Spleen (tissue), 11 donors: ENCODE results near the gene WDR1. TPM values are rescaled to one million over a fixed set of nuclear protein-coding genes. Genes with fewer than 3 reads are reported as not detected.

Experiments
- DNase-seq: peaks from one replicate; pipeline ENCODE4 v3.0.0-alpha.2; 2020
- H3K27ac ChIP-seq, 8 donors: fragments of 200-600 bp; sonication (generic) in 7 of 8; 1 replicate in 4 of 8; 2 replicates in 4 of 8; pipeline versions ENCODE4 v1.5.0 to v1.8.0; 2016 to 2021; ENCODE audit warnings: inconsistent platforms in 4 of 8, mild to moderate bottlenecking in 4 of 8, moderate library complexity in 1 of 8
- H3K27me3 ChIP-seq, 7 donors: fragments of 200-600 bp; sonication (generic) in 6 of 7; replicated peaks in 1 of 7; 1 replicate in 4 of 7; 2 replicates in 3 of 7; pipeline versions ENCODE4 v1.5.0 to v1.8.0; 2016 to 2021; ENCODE audit warnings: inconsistent platforms in 3 of 7, mild to moderate bottlenecking in 1 of 7
- H3K36me3 ChIP-seq, 6 donors: fragments of 200-600 bp; sonication (generic) in 5 of 6; 1 replicate in 4 of 6; 2 replicates in 2 of 6; pipeline versions ENCODE4 v1.5.0 to v1.8.0; 2016 to 2021; ENCODE audit warnings: inconsistent platforms in 2 of 6
- H3K4me1 ChIP-seq, 6 donors: fragments of 200-600 bp; sonication (generic) in 5 of 6; 1 replicate in 3 of 6; 2 replicates in 3 of 6; pipeline versions ENCODE4 v1.5.0 to v1.8.0; 2016 to 2021; ENCODE audit warnings: inconsistent platforms in 3 of 6
- H3K4me3 ChIP-seq, 8 donors: fragments of 200-600 bp; sonication (generic) in 7 of 8; 1 replicate in 4 of 8; 2 replicates in 4 of 8; pipeline versions ENCODE4 v1.5.0 to v1.8.0; 2016 to 2021; ENCODE audit warnings: inconsistent platforms in 4 of 8, mild to moderate bottlenecking in 4 of 8, moderate library complexity in 2 of 8
- H3K9me3 ChIP-seq, 8 donors: fragments of 200-600 bp; sonication (generic) in 7 of 8; 1 replicate in 4 of 8; 2 replicates in 4 of 8; pipeline versions ENCODE4 v1.5.0 to v1.8.0; 2016 to 2021; ENCODE audit warnings: inconsistent platforms in 4 of 8
- POLR2A ChIP-seq, 3 donors: fragments of 450-650 bp; IDR thresholded peaks; one replicate each; pipeline ENCODE4 v1.5.1; 2017; ENCODE audit warnings: antibody characterized with exemption in 3 of 3, mild to moderate bottlenecking in 1 of 3
- POLR2AphosphoS5 ChIP-seq, 3 donors: sonication (generic); formaldehyde crosslinking; IDR thresholded peaks; one replicate each; pipeline ENCODE4 v1.5.1; 2017; ENCODE audit warnings: antibody characterized with exemption in 3 of 3
- WGBS, 5 donors: extraction: QIAGEN DNeasy Blood & Tissue Kit in 3 of 5; methylation state at CpG; one replicate each; pipeline versions ENCODE4 v1.1.5 to v1.1.7; 2013 to 2018; 5-methylcytosine and 5-hydroxymethylcytosine counted together
- intact Hi-C: fragments of 100-400 bp; cut with DNase I; formaldehyde crosslinking; loops from one replicate; pipeline ENCODE4 v1.15.0; 2023; ENCODE audit warnings: low total_unique reads
- polyA plus RNA-seq, 3 donors: library from polyadenylated mRNA; stranded (reverse); fragments of 200-250 nt; gene quantifications; one replicate each; pipeline ENCODE4 v1.2.1, GENCODE V29; 2013
- total RNA-seq, 7 donors: library from RNA; depleted of rRNA in 3 of 7; stranded (reverse); fragments of >200 nt in 3 of 7; fragmentation: NEBNext Ultra II Directional in 4 of 7; extraction: Animal tissue kit (Norgen Biotek cat#: 25700) in 4 of 7; gene quantifications; one replicate each; pipeline versions ENCODE4 v1.1.0 to v1.2.1, GENCODE V29; 2016 to 2021
- TF ChIP-seq, protein P1 (sequence below), 11 experiments: fragments of 200-600 bp in 7 of 11; fragments of 450-650 bp in 4 of 11; sonication (generic) in 4 of 11; IDR thresholded peaks in 8 of 11; conservative IDR thresholded peaks in 3 of 11; 1 replicate in 7 of 11; 2 replicates in 4 of 11; pipeline versions ENCODE4 v1.4.0 to v1.8.0; 2016 to 2021; ENCODE audit warnings: antibody characterized with exemption in 11 of 11, inconsistent platforms in 4 of 11, mild to moderate bottlenecking in 1 of 11
- donor health status: healthy with polysubstance abuse.
- donor health status: DM: no; HTN: no; CAD: no; lungs with moderate emphysema.
- donor health status: DM: no; HTN: no; CAD: no.
- donor health status: Bipolar disorder and iron deficiency.
- donor health status: healthy.
- donor health status: DM: no; HTN: no; CAD: no.
- donor health status: DM: yes; HTN: yes; CAD: no.

WDR1 gene
- total and polyA plus RNA-seq, 10 donors, result 56.6 to 377 (median 147) TPM

DNA sequence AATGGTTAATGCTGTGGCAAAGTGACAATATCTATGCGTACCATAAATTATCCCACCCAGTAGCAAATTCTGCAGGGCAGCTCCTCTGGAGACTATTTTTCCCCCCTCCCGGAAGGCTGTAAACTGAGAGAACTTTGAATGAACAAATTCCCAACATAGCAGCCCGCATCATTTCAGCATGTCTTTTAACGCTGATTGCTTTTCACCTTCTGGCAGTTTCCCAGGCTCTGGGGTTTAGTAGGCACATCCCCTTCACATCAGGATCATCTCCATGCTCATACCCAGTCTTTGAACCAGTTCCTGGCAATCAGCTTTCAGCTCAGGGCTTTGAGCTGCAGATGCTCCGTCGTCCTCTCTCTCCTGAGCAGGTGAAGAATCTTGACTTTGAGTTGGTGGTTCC lies 26.6 kb upstream of the WDR1 start:
- H3K9me3 ChIP-seq, result no peaks in the 10 kb centered on the region
- H3K27me3 ChIP-seq, result peaks cover 0 to 15% (median 0%) of the 10 kb centered on the region in 7 donors
- no peak overlapping the region for H3K27ac ChIP-seq
- no peaks in the 10 kb centered on the region for H3K4me1 ChIP-seq
- no peak overlapping the region for H3K4me3 ChIP-seq
- H3K36me3 ChIP-seq, result no peaks in the 10 kb centered on the region
- no peak for DNase-seq
- WGBS, 5 donors, result 90 to 96% (median 92%) methylated on average over 6 of the region's 6 CpGs
- TF ChIP-seq POLR2AphosphoS5 (IDR thresholded peaks at IDR 0.05) (no peak), POLR2A (IDR thresholded peaks at IDR 0.05) (no peak)
- TF ChIP-seq, protein P1, sequence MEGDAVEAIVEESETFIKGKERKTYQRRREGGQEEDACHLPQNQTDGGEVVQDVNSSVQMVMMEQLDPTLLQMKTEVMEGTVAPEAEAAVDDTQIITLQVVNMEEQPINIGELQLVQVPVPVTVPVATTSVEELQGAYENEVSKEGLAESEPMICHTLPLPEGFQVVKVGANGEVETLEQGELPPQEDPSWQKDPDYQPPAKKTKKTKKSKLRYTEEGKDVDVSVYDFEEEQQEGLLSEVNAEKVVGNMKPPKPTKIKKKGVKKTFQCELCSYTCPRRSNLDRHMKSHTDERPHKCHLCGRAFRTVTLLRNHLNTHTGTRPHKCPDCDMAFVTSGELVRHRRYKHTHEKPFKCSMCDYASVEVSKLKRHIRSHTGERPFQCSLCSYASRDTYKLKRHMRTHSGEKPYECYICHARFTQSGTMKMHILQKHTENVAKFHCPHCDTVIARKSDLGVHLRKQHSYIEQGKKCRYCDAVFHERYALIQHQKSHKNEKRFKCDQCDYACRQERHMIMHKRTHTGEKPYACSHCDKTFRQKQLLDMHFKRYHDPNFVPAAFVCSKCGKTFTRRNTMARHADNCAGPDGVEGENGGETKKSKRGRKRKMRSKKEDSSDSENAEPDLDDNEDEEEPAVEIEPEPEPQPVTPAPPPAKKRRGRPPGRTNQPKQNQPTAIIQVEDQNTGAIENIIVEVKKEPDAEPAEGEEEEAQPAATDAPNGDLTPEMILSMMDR (IDR thresholded peaks at IDR 0.05 in 8 of 11, conservative IDR thresholded peaks at IDR 0.05 in 3 of 11), result no peak
- intact Hi-C loops, result no loop called here

DNA sequence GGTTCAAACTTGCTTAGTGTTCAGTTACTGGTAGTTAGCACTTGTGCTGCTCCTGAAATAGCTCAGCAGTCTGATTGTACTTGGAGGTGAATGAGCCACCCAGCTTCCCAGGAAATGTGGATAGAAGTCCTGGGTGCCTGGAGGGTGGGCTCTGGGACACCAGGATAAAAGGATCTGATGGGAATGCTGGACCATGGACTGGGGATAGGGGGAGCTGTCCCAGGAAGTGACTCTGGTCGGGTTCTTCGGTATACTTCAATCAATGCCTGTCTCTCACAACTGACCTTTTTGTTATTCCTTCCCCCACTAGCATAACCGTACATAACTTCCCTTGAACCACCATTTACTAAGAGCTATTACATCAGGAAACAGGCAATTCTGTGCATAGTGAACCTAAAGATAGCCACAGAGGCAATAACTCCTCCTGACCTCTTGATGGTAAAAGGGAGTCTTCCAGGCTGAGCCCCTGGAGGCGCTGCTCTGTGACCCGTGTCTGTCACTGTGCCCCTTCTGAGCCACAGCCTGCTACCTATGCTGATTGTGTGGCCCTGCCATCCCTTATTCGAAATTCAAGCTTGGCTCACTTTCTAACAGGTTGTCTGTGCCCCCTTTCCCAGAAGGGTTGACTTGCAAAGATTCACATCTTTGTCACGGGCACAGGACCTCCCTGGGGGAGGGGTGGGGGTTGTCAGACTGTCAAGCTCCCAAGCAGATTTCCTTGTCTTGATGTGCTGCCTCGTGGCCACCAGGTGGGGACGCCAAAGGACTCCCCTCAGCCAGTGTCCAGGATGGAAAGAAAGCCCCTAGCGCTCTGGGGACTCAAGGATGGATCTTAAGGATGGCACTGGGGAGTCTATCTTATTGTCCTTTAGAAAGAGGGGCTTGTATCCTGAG lies 24.5 kb upstream of the WDR1 start:
- H3K27me3 ChIP-seq, result peaks cover 0 to 15% (median 0%) of the 10 kb centered on the region in 7 donors
- intact Hi-C loops, result no loop called here
- no peaks in the 10 kb centered on the region for H3K36me3 ChIP-seq
- TF ChIP-seq, protein P1 (IDR thresholded peaks at IDR 0.05 in 8 of 11, conservative IDR thresholded peaks at IDR 0.05 in 3 of 11), result no peak
- TF ChIP-seq POLR2A (IDR thresholded peaks at IDR 0.05), result no peak
- no peak for TF ChIP-seq POLR2AphosphoS5 (IDR thresholded peaks at IDR 0.05)
- no peak for DNase-seq
- no peaks in the 10 kb centered on the region for H3K4me1 ChIP-seq
- 63 to 73% (median 67%) methylated on average over 10 of the region's 10 CpGs for WGBS, 5 donors
- H3K4me3 ChIP-seq, result no peak overlapping the region
- no peaks in the 10 kb centered on the region for H3K9me3 ChIP-seq
- H3K27ac ChIP-seq, result no peak overlapping the region

DNA sequence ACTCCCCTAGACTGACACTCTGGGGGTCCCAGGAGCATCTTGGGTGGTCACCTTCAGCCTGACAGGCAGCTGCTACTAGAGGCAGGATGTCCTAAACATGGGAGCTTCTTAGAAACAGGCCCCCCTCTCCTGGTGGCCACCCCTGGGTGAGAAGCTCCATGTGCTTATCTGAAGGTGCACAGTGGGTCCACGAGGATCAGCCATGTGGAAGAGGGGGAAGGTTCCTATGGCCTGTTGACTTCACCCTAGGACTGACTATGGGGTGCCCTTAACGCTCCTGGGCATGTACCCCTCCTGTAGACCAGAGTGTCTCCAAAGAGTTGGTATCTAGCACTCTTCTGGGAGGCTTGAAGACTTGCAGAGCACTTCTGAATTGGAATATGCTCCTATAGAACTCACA lies 22.9 kb upstream of the WDR1 start:
- WGBS, 5 donors, result 65 to 86% (median 77%) methylated on average over 2 of the region's 2 CpGs
- intact Hi-C loops, result no loop called here
- peaks cover 0 to 19% (median 0%) of the 10 kb centered on the region in 7 donors for H3K27me3 ChIP-seq
- H3K9me3 ChIP-seq, result no peaks in the 10 kb centered on the region
- no peak overlapping the region for H3K4me3 ChIP-seq
- no peak for DNase-seq
- no peaks in the 10 kb centered on the region for H3K36me3 ChIP-seq
- TF ChIP-seq, protein P1 (IDR thresholded peaks at IDR 0.05 in 8 of 11, conservative IDR thresholded peaks at IDR 0.05 in 3 of 11), result no peak
- TF ChIP-seq POLR2AphosphoS5 (IDR thresholded peaks at IDR 0.05), result no peak
- H3K27ac ChIP-seq, result no peak overlapping the region
- no peaks in the 10 kb centered on the region for H3K4me1 ChIP-seq

DNA sequence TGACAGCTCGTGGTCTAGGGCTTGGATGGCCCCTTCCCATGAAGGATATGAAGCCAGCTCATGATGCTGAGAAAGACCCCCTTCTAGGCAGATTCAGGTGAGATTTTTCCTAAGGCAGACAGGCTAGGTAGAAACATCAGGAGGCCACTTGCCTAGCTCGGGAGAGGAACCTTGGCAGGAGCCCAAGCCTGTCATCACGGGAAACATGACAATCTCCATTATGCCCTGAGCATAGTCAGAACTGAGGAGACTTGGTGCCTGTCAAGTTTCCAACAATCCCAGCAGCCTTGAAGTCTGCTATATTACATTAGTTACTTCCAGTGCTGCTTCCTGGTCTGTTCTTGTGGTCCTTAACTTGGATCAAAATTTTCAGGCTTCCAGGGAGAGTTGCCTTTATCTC lies 18.7 kb upstream of the WDR1 start:
- no peaks in the 10 kb centered on the region for H3K9me3 ChIP-seq
- WGBS, 5 donors, result 48 to 67% (median 59%) methylated on average over 2 to 3 of the region's 3 CpGs
- H3K4me3 ChIP-seq, result no peak overlapping the region
- no peak for DNase-seq
- no peaks in the 10 kb centered on the region for H3K36me3 ChIP-seq
- no peak overlapping the region for H3K27ac ChIP-seq
- peaks cover 0 to 27% (median 0%) of the 10 kb centered on the region in 7 donors for H3K27me3 ChIP-seq
- H3K4me1 ChIP-seq, result no peaks in the 10 kb centered on the region
- intact Hi-C loops, result no loop called here
- no peak for TF ChIP-seq POLR2AphosphoS5 (IDR thresholded peaks at IDR 0.05)
- TF ChIP-seq, protein P1 (IDR thresholded peaks at IDR 0.05 in 8 of 11, conservative IDR thresholded peaks at IDR 0.05 in 3 of 11), result no peak
- TF ChIP-seq POLR2A (IDR thresholded peaks at IDR 0.05), result no peak
